Smooth muscle cell (in vitro differentiated cells): ENCODE data around the gene GALK1. TPM values are rescaled to one million over a fixed set of nuclear protein-coding genes. Genes with fewer than 3 reads are reported as not detected.

Experiments
- DNase-seq: peaks from one replicate; lab custom pipeline; 2025; ENCODE audit not compliant: unreplicated experiment; lab: John Stamatoyannopoulos, UW
- H2AFZ ChIP-seq: fragments of 200-600 bp; sonication (generic); 2 replicates; pipeline ENCODE4 v1.6.0; 2016; ENCODE audit warnings: antibody characterized with exemption, low read depth, mild to moderate bottlenecking
- H3F3A ChIP-seq: fragments of 200-600 bp; sonication (generic); 2 replicates; pipeline ENCODE4 v1.6.0; 2017; ENCODE audit warnings: antibody characterized with exemption, low read depth
- H3K27ac ChIP-seq: fragments of 200-600 bp; sonication (generic); 2 replicates; pipeline ENCODE4 v1.5.1; 2016; ENCODE audit warnings: low read depth, mild to moderate bottlenecking
- H3K27me3 ChIP-seq: fragments of 200-600 bp; sonication (generic); 2 replicates; pipeline ENCODE4 v1.6.1; 2016; ENCODE audit warnings: low read depth, mild to moderate bottlenecking
- H3K36me3 ChIP-seq: fragments of 200-600 bp; sonication (generic); 2 replicates; pipeline ENCODE4 v1.5.1; 2016; ENCODE audit warnings: low read depth
- H3K4me1 ChIP-seq: fragments of 200-600 bp; sonication (generic); 2 replicates; pipeline ENCODE4 v1.5.1; 2016; ENCODE audit warnings: low read depth
- H3K4me2 ChIP-seq: fragments of 200-600 bp; sonication (generic); 2 replicates; pipeline ENCODE4 v1.6.0; 2016; ENCODE audit warnings: mild to moderate bottlenecking
- H3K4me3 ChIP-seq: fragments of 200-600 bp; sonication (generic); 2 replicates; pipeline ENCODE4 v1.5.1; 2016; ENCODE audit warnings: mild to moderate bottlenecking
- H3K79me2 ChIP-seq: fragments of 200-600 bp; sonication (generic); 2 replicates; pipeline ENCODE4 v1.6.0; 2016; ENCODE audit warnings: low read depth, mild to moderate bottlenecking
- H3K9ac ChIP-seq: fragments of 200-600 bp; sonication (generic); 2 replicates; pipeline ENCODE4 v1.6.0; 2016; ENCODE audit warnings: low read depth
- H3K9me3 ChIP-seq: fragments of 200-600 bp; sonication (generic); replicated peaks from 2 replicates; pipeline ENCODE4 v1.5.1; 2016; ENCODE audit warnings: low read depth
- H4K20me1 ChIP-seq: fragments of 200-600 bp; sonication (generic); 2 replicates; pipeline ENCODE4 v1.6.0; 2016; ENCODE audit warnings: low read depth
- CTCF ChIP-seq: fragments of 200-600 bp; sonication (generic); IDR thresholded peaks from 2 replicates; pipeline ENCODE4 v1.5.1; 2017; ENCODE audit warnings: borderline replicate concordance, mild to moderate bottlenecking, antibody characterized with exemption; ENCODE audit not compliant: insufficient read depth, poor library complexity, severe bottlenecking
- WGBS: methylation state at CpG from one replicate; pipeline ENCODE4 v1.1.7; 2016; ENCODE audit warnings: low lambda C conversion rate; 5-methylcytosine and 5-hydroxymethylcytosine counted together
- polyA plus RNA-seq: library from polyadenylated mRNA; unstranded; fragments of >200 nt; fragmentation: Nextera tagmentation; extraction: Ambion mirVana; gene quantifications from 2 replicates; pipeline ENCODE4 v1.2.1, GENCODE V29; 2016
- total RNA-seq: library from RNA; depleted of rRNA; stranded (reverse); fragments of >200 nt; gene quantifications from 2 replicates; pipeline ENCODE4 v1.2.3, GENCODE V29; 2014

GALK1 gene
- total and polyA plus RNA-seq, 2 experiments from 2014 or later: 31.1 to 108 TPM

GRCh38 chr17:75722076-75722475 lies 42.9 kb downstream of the GALK1 start:
- H4K20me1 ChIP-seq: peaks cover 30% of the 10 kb centered on the region
- TF ChIP-seq CTCF: no peak
- H3F3A ChIP-seq: no peaks in the 10 kb centered on the region
- H3K27me3 ChIP-seq: peaks cover 41% of the 10 kb centered on the region
- H2AFZ ChIP-seq: no peak overlapping the region
- H3K9ac ChIP-seq: no peak overlapping the region
- H3K4me2 ChIP-seq: peak overlapping the region; percentile 80
- no peaks in the 10 kb centered on the region for H3K79me2 ChIP-seq
- DNase-seq: no peak
- H3K36me3 ChIP-seq: no peaks in the 10 kb centered on the region
- H3K4me1 ChIP-seq: no peaks in the 10 kb centered on the region
- peak overlapping the region; percentile 43 for H3K27ac ChIP-seq
- 78% methylated on average over 5 of the region's 5 CpGs for WGBS
- peak overlapping the region; percentile 52 for H3K4me3 ChIP-seq
- no peaks in the 10 kb centered on the region for H3K9me3 ChIP-seq

GRCh38 chr17:75721463-75722011 lies 43.5 kb downstream of the GALK1 start:
- peak overlapping the region; percentile 60 for H3K9ac ChIP-seq

GRCh38 chr17:75720656-75721462 lies 44.1 kb downstream of the GALK1 start, which contains the start of gene ITGB4:
Gene ITGB4, plus strand, starts transcription at chr17:75721459. Its CDS starts 3,245 bp downstream, at chr17:75724704.
- TF ChIP-seq CTCF: no peak
- WGBS: 13% methylated on average over 33 of the region's 70 CpGs
- peaks cover 41% of the 10 kb centered on the region for H3K27me3 ChIP-seq
- H3K4me1 ChIP-seq: no peaks in the 10 kb centered on the region
- peak within 1 kb of the TSS; percentile 60 for H3K9ac ChIP-seq
- H2AFZ ChIP-seq: no peak within 1 kb of the TSS
- H3K79me2 ChIP-seq: no peaks in the 10 kb centered on the region
- peak within 1 kb of the TSS; percentile 80 for H3K4me2 ChIP-seq
- H3K36me3 ChIP-seq: no peaks in the 10 kb centered on the region
- H3K4me3 ChIP-seq: peak within 1 kb of the TSS; percentile 52
- H3K9me3 ChIP-seq: no peaks in the 10 kb centered on the region
- peak within 1 kb of the TSS; percentile 43 for H3K27ac ChIP-seq
- peaks cover 25% of the 10 kb centered on the region for H4K20me1 ChIP-seq
- no peak for DNase-seq
- no peaks in the 10 kb centered on the region for H3F3A ChIP-seq

More at GRCh38 chr17:75721463-75722011, 43.5 kb downstream of the GALK1 start:
- Histone ChIP-seq H3K9me3 (no peaks in the 10 kb centered on the region), H3K4me1 (no peaks in the 10 kb centered on the region), H3K4me3 (peak overlapping the region; percentile 52), H3F3A (no peaks in the 10 kb centered on the region), H3K27me3 (peaks cover 41% of the 10 kb centered on the region), H2AFZ (no peak overlapping the region), H4K20me1 (peaks cover 30% of the 10 kb centered on the region), H3K79me2 (no peaks in the 10 kb centered on the region), H3K4me2 (peak overlapping the region; percentile 80), H3K36me3 (no peaks in the 10 kb centered on the region), H3K27ac (peak overlapping the region; percentile 43)
- TF ChIP-seq CTCF: no peak
- WGBS: 51% methylated on average over 15 of the region's 33 CpGs
- no peak for DNase-seq
